Heart left ventricle (tissue), 16 donors: ENCODE data around the gene CIB1. TPM values are rescaled to one million over a fixed set of nuclear protein-coding genes. Genes with fewer than 3 reads are reported as not detected.

Experiments used
- ATAC-seq, 4 donors: fragments of 200-7000 bp; cut with Tn5 transposase; one replicate each; pipeline ENCODE4 v1.9.1; 2020 to 2022; ENCODE audit warnings: moderate library complexity in 4 of 4, mild to moderate bottlenecking in 3 of 4, moderate number of reproducible peaks in 1 of 4
- DNase-seq, 5 donors: peaks; one replicate each; pipeline ENCODE4 v3.0.0-alpha.2; 2020
- H3K27ac ChIP-seq, 12 donors: fragments of 200-600 bp; sonication (generic) in 4 of 12; one replicate each; pipeline versions ENCODE4 v1.5.0 to v1.8.0; 2016 to 2022; ENCODE audit warnings: mild to moderate bottlenecking in 2 of 12
- H3K27me3 ChIP-seq, 9 donors: fragments of 200-600 bp; sonication (generic) in 2 of 9; one replicate each; pipeline versions ENCODE4 v1.5.1 to v1.8.0; 2016 to 2022; ENCODE audit warnings: mild to moderate bottlenecking in 3 of 9
- H3K36me3 ChIP-seq, 9 donors: fragments of 200-600 bp; sonication (generic) in 2 of 9; one replicate each; pipeline versions ENCODE4 v1.5.0 to v1.8.0; 2018 to 2022; ENCODE audit warnings: mild to moderate bottlenecking in 2 of 9
- H3K4me1 ChIP-seq, 12 donors: fragments of 200-600 bp; sonication (generic) in 4 of 12; one replicate each; pipeline versions ENCODE4 v1.5.0 to v1.8.0; 2016 to 2022; ENCODE audit warnings: mild to moderate bottlenecking in 3 of 12
- H3K4me3 ChIP-seq, 12 donors: fragments of 200-600 bp; sonication (generic) in 4 of 12; one replicate each; pipeline versions ENCODE4 v1.5.0 to v1.8.0; 2017 to 2022; ENCODE audit warnings: mild to moderate bottlenecking in 9 of 12, moderate library complexity in 4 of 12
- H3K9me3 ChIP-seq, 12 donors: fragments of 200-600 bp; sonication (generic) in 4 of 12; one replicate each; pipeline versions ENCODE4 v1.5.0 to v1.8.0; 2016 to 2022; ENCODE audit warnings: mild to moderate bottlenecking in 1 of 12
- CTCF ChIP-seq, 12 donors: fragments of 200-600 bp; sonication (generic) in 4 of 12; IDR thresholded peaks; one replicate each; pipeline versions ENCODE4 v1.5.0 to v1.8.0; 2018 to 2022; ENCODE audit warnings: antibody characterized with exemption in 12 of 12, mild to moderate bottlenecking in 5 of 12
- POLR2A ChIP-seq, 2 donors: fragments of 450-650 bp; IDR thresholded peaks; one replicate each; pipeline ENCODE4 v1.6.1; 2017; ENCODE audit warnings: antibody characterized with exemption in 2 of 2, mild to moderate bottlenecking in 2 of 2, moderate library complexity in 2 of 2
- WGBS, 4 donors: extraction: QIAGEN DNeasy Blood & Tissue Kit in 2 of 4; methylation state at CpG; one replicate each; pipeline versions ENCODE4 v1.1.5 to v1.1.7; 2013 to 2018; 5-methylcytosine and 5-hydroxymethylcytosine counted together
- intact Hi-C, 10 donors: fragments of 100-400 bp; cut with DNase I; formaldehyde crosslinking; loops; one replicate each; pipeline versions ENCODE4 v1.11.1 to v1.14.2; 2022
- polyA plus RNA-seq, 2 donors: library from polyadenylated mRNA; stranded (reverse); fragments of 200-250 nt; gene quantifications; one replicate each; pipeline ENCODE4 v1.2.3, GENCODE V29; 2013
- total RNA-seq, 9 donors: library from RNA; depleted of rRNA in 2 of 9; stranded (reverse); fragments of >200 nt in 2 of 9; fragmentation: NEBNext Ultra II Directional in 3 of 9; extraction: Animal tissue kit (Norgen Biotek cat#: 25700) in 3 of 9; gene quantifications; one replicate each; pipeline versions ENCODE4 v1.1.0 to v1.2.4, GENCODE V29; 2016 to 2023
- donor health status: ischemic (EF 13 %, LVEDD 7.1; RV severe dilation, severe dysfunction).
- donor health status: healthy with polysubstance abuse.
- donor health status: DM: no; HTN: yes; CAD: no.
- donor health status: DM: no; HTN: no; CAD: no.
- donor health status: ischemic (EF 25% LVEDD 6.9; RV normal size, moderate dysfunction).
- donor health status: ischemic (EF 25% LVEDD 5.7; RV mildly dilated, moderate dysfunction).
- donor health status: healthy.
- donor health status: DM: yes; HTN: yes; CAD: no.
- donor health status: ischemic (EF 35%, LVEDD 5.7; RV mildly dilated, moderate dysfunction).
- donor health status: nonischemic (EF 11% LVEDD 7.7; RV severe dilation, severe dysfunction).
- donor health status: DM: yes; HTN: yes; CAD: no.
- donor health status: PGD.
- donor health status: ischemic (EF 29% LVEDD 5.4; RV normal size, mild dysfunction).
- donor health status: nonischemic (EF 23%, LVEDD 6.1; RV moderate dilation, normal function).

Gene CIB1
- total and polyA plus RNA-seq, 11 donors = 38.7 to 145 (median 80.8) TPM

- H3K36me3 ChIP-seq = peaks cover 0 to 7% (median 0%) of the 10 kb centered on the region in 9 donors
- 42 to 71% (median 54%) methylated on average over 4 to 13 of the region's 13 CpGs for WGBS, 4 donors
- peak in 1 of 5 donors; percentile 49 for DNase-seq
Observed at GRCh38 chr15:90211440-90212143, 22.1 kb downstream of the CIB1 start.

GRCh38 chr15:90211009-90211408 lies 22.7 kb downstream of the CIB1 start:
- Histone ChIP-seq H3K9me3 (no peaks in the 10 kb centered on the region), H3K27me3 (no peaks in the 10 kb centered on the region), H3K27ac (peak overlapping the region in 1 of 12 donors; percentile 65), H3K4me3 (no peak overlapping the region), H3K4me1 (peaks cover 0 to 60% (median 26%) of the 10 kb centered on the region in 12 donors), H3K36me3 (peaks cover 0 to 7% (median 0%) of the 10 kb centered on the region in 9 donors)
- TF ChIP-seq CTCF (IDR thresholded peaks at IDR 0.05) (no peak), POLR2A (IDR thresholded peaks at IDR 0.05) (no peak)
- 77 to 92% (median 91%) methylated on average over 7 to 9 of the region's 9 CpGs for WGBS, 4 donors
- DNase-seq (no peak), ATAC-seq (peak in 2 of 4 donors; percentile 8 to 21)
- intact Hi-C loops = no loop called here

More at GRCh38 chr15:90211440-90212143, 22.1 kb downstream of the CIB1 start:
- Histone ChIP-seq H3K9me3 (no peaks in the 10 kb centered on the region), H3K27me3 (no peaks in the 10 kb centered on the region), H3K27ac (peak overlapping the region in 1 of 12 donors; percentile 65), H3K4me3 (no peak overlapping the region), H3K4me1 (peaks cover 0 to 55% (median 22%) of the 10 kb centered on the region in 12 donors)
- TF ChIP-seq POLR2A (IDR thresholded peaks at IDR 0.05) = no peak
- no peak for TF ChIP-seq CTCF (IDR thresholded peaks at IDR 0.05)
- intact Hi-C loops = no loop called here
- ATAC-seq = peak in 3 of 4 donors; percentile 26 to 49 (median 30)

- Histone ChIP-seq H3K27ac (peak overlapping the region in 1 of 12 donors; percentile 65), H3K9me3 (no peaks in the 10 kb centered on the region), H3K4me3 (no peak overlapping the region), H3K36me3 (peaks cover 0 to 7% (median 0%) of the 10 kb centered on the region in 9 donors), H3K4me1 (peaks cover 0 to 65% (median 31%) of the 10 kb centered on the region in 12 donors), H3K27me3 (no peaks in the 10 kb centered on the region)
- 45 to 72% (median 62%) methylated on average over 8 of the region's 8 CpGs for WGBS, 4 donors
- intact Hi-C loops = no loop called here
- DNase-seq (peak in 2 of 5 donors; percentile 58 to 64), ATAC-seq (peak; percentile 29 to 51 (median 42))
- TF ChIP-seq POLR2A (IDR thresholded peaks at IDR 0.05) (no peak), CTCF (IDR thresholded peaks at IDR 0.05) (no peak)
Observed at GRCh38 chr15:90210593-90210992, 23.1 kb downstream of the CIB1 start.

- WGBS, 4 donors = 61 to 75% (median 68%) methylated on average over 9 of the region's 9 CpGs
- peaks cover 0 to 74% (median 36%) of the 10 kb centered on the region in 12 donors for H3K4me1 ChIP-seq
- no peak for ATAC-seq
- H3K36me3 ChIP-seq = peaks cover 0 to 7% (median 0%) of the 10 kb centered on the region in 9 donors
- H3K27ac ChIP-seq = peak overlapping the region in 1 of 12 donors; percentile 65
- DNase-seq = no peak
- no peaks in the 10 kb centered on the region for H3K27me3 ChIP-seq
- H3K4me3 ChIP-seq = no peak overlapping the region
- no peaks in the 10 kb centered on the region for H3K9me3 ChIP-seq
- no peak for TF ChIP-seq CTCF (IDR thresholded peaks at IDR 0.05)
- TF ChIP-seq POLR2A (IDR thresholded peaks at IDR 0.05) = no peak
- intact Hi-C loops = no loop called here
Observed at GRCh38 chr15:90209591-90209990, 24.1 kb downstream of the CIB1 start.
